ENCODE results near the gene TTC8. TPM values are rescaled to one million over a fixed set of nuclear protein-coding genes. Genes with fewer than 3 reads are reported as not detected.

The TTC8 gene
- total RNA-seq, 4 donors from 2014 or later, result 1.6 to 5.9 (median 2.6) TPM

- no peak for TF ChIP-seq CTCF (IDR thresholded peaks at IDR 0.05 in 4 of 5, conservative IDR thresholded peaks at IDR 0.05 in 1 of 5)
- TF ChIP-seq POLR2A (IDR thresholded peaks at IDR 0.05), result no peak
- H3K4me1 ChIP-seq, result no peaks in the 10 kb centered on the region
- no peaks in the 10 kb centered on the region for H3K27me3 ChIP-seq
- no peak overlapping the region for H3K27ac ChIP-seq
- intact Hi-C loops (cut with DNase I; ENCODE audit: low total_unique reads) (no loop called here), in situ Hi-C loops (cut with MboI; ENCODE audit: low sequenced_read_pairs in 4 of 4) (no loop called here)
- no peaks in the 10 kb centered on the region for H3K36me3 ChIP-seq
- no peak overlapping the region for H3K4me3 ChIP-seq
- no peaks in the 10 kb centered on the region for H3K9me3 ChIP-seq
- ATAC-seq, result no peak
- DNase-seq, result no peak
Observed at GRCh38 chr14:88895116-88895515, 70.7 kb downstream of the TTC8 start.

- no peak for TF ChIP-seq POLR2A (IDR thresholded peaks at IDR 0.05)
- no peak for TF ChIP-seq CTCF (IDR thresholded peaks at IDR 0.05 in 4 of 5, conservative IDR thresholded peaks at IDR 0.05 in 1 of 5)
- no peaks in the 10 kb centered on the region for H3K4me1 ChIP-seq
- DNase-seq (no peak), ATAC-seq (no peak)
- H3K27me3 ChIP-seq, result no peaks in the 10 kb centered on the region
- H3K27ac ChIP-seq, result no peak overlapping the region
- H3K36me3 ChIP-seq, result no peaks in the 10 kb centered on the region
- H3K4me3 ChIP-seq, result no peak overlapping the region
- no peaks in the 10 kb centered on the region for H3K9me3 ChIP-seq
- intact Hi-C loops (cut with DNase I; ENCODE audit: low total_unique reads), result no loop called here
- in situ Hi-C loops (cut with MboI; ENCODE audit: low sequenced_read_pairs in 4 of 4), result no loop called here
Observed at GRCh38 chr14:88901189-88901588, 76.7 kb downstream of the TTC8 start.

GRCh38 chr14:88901991-88902390, 77.5 kb downstream of the TTC8 start:
- Histone ChIP-seq H3K4me3 (no peak overlapping the region), H3K4me1 (no peaks in the 10 kb centered on the region), H3K27ac (no peak overlapping the region), H3K9me3 (no peaks in the 10 kb centered on the region), H3K36me3 (no peaks in the 10 kb centered on the region), H3K27me3 (no peaks in the 10 kb centered on the region)
- ATAC-seq (no peak), DNase-seq (no peak)
- intact Hi-C loops (cut with DNase I; ENCODE audit: low total_unique reads), result no loop called here
- TF ChIP-seq POLR2A (IDR thresholded peaks at IDR 0.05) (no peak), CTCF (IDR thresholded peaks at IDR 0.05 in 4 of 5, conservative IDR thresholded peaks at IDR 0.05 in 1 of 5) (no peak)
- in situ Hi-C loops (cut with MboI; ENCODE audit: low sequenced_read_pairs in 4 of 4), result no loop called here

GRCh38 chr14:88902850-88903249, 78.4 kb downstream of the TTC8 start:
- no peaks in the 10 kb centered on the region for H3K9me3 ChIP-seq
- H3K4me3 ChIP-seq, result no peak overlapping the region
- no peaks in the 10 kb centered on the region for H3K27me3 ChIP-seq

More at GRCh38 chr14:88902850-88903249, 78.4 kb downstream of the TTC8 start:
- intact Hi-C loops (cut with DNase I; ENCODE audit: low total_unique reads), result no loop called here
- TF ChIP-seq CTCF (IDR thresholded peaks at IDR 0.05 in 4 of 5, conservative IDR thresholded peaks at IDR 0.05 in 1 of 5) (no peak), POLR2A (IDR thresholded peaks at IDR 0.05) (no peak)
- Histone ChIP-seq H3K36me3 (no peaks in the 10 kb centered on the region), H3K27ac (no peak overlapping the region), H3K4me1 (no peaks in the 10 kb centered on the region)
- ATAC-seq, result no peak
- no peak for DNase-seq
- in situ Hi-C loops (cut with MboI; ENCODE audit: low sequenced_read_pairs in 4 of 4), result no loop called here

All from gastrocnemius medialis (tissue), 4 donors.